Astrocyte (in vitro differentiated cells and primary cell): ENCODE measurements around the gene SSBP2.

ENCODE experiments used
- EZH2 ChIP-seq: IDR thresholded peaks from 2 replicates; pipeline ENCODE4 v1.6.1; 2012; ENCODE audit warnings: mild to moderate bottlenecking, low read length, inconsistent platforms; ENCODE audit not compliant: insufficient read depth
- TF ChIP-seq, protein P1 (sequence below): IDR thresholded peaks from 2 replicates; pipeline ENCODE4 v1.5.1; 2011; ENCODE audit warnings: low read depth, mild to moderate bottlenecking, inconsistent platforms, low read length, moderate library complexity; ENCODE audit not compliant: insufficient read depth

DNA sequence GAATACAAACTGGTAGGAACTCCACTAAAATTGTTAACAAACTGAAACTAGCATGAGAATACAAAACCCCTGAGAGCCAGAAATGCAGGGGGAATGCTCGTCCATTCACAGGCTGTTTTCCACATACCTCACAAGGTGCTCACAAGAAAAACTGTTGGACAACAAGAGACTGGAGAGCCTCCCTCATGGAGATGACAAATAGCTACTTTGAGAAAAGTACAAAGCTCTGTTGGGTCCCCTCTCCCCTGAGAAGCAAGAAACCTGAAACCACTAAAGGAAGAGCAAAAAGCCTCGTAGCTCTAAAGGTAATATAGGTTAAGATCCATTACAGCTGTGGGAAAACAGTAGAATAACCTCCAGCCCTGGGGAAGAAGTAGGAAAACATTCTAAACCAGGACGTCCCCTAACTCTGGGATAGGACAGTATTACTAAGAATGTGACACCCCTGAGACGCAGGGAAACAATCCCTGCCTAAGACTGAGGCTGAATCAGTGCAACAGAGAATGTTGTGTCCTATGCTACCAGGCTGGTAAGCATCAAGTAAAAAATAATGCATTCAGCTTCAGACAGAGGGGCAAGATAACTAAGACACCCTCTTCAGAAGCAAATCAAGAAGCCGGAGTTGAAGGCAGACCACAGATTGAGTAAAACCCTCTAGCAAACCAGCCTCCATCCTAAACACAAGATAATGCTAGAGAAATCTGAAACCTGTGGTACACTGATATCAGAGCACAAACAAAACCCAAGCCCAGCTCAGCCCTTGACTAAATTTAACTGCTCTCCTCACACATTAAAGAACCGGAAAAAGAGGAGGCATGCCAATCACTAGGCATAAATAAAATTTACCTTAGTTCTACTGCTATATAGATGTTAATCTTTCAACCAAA, 160.2 kb downstream of the SSBP2 start:
- TF ChIP-seq, protein P1, sequence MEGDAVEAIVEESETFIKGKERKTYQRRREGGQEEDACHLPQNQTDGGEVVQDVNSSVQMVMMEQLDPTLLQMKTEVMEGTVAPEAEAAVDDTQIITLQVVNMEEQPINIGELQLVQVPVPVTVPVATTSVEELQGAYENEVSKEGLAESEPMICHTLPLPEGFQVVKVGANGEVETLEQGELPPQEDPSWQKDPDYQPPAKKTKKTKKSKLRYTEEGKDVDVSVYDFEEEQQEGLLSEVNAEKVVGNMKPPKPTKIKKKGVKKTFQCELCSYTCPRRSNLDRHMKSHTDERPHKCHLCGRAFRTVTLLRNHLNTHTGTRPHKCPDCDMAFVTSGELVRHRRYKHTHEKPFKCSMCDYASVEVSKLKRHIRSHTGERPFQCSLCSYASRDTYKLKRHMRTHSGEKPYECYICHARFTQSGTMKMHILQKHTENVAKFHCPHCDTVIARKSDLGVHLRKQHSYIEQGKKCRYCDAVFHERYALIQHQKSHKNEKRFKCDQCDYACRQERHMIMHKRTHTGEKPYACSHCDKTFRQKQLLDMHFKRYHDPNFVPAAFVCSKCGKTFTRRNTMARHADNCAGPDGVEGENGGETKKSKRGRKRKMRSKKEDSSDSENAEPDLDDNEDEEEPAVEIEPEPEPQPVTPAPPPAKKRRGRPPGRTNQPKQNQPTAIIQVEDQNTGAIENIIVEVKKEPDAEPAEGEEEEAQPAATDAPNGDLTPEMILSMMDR: no peak
- TF ChIP-seq EZH2: no peak
